HEK293 (cell line): ENCODE measurements around the gene ADAMTS17.

ENCODE experiments used
- REPIN1 ChIP-seq: fragments of 450-650 bp; formaldehyde crosslinking; IDR thresholded peaks from 2 replicates; pipeline ENCODE4 v1.5.1; 2017; ENCODE audit warnings: missing biosample characterization, missing genetic modification characterization, low read depth
- REST ChIP-seq: fragments of 450-650 bp; formaldehyde crosslinking; IDR thresholded peaks from 2 replicates; pipeline ENCODE4 v1.5.1; 2016; ENCODE audit warnings: missing biosample characterization, missing genetic modification characterization
- SP2 ChIP-seq: fragments of 450-650 bp; formaldehyde crosslinking; IDR thresholded peaks from 2 replicates; pipeline ENCODE4 v1.5.1; 2016; ENCODE audit warnings: missing biosample characterization, missing genetic modification characterization
- ZBTB7A ChIP-seq: fragments of 450-650 bp; formaldehyde crosslinking; IDR thresholded peaks from 2 replicates; pipeline ENCODE4 v1.5.1; 2016; ENCODE audit warnings: low read depth, missing biosample characterization, missing genetic modification characterization
- ZNF350 ChIP-seq: fragments of 450-650 bp; formaldehyde crosslinking; IDR thresholded peaks from 2 replicates; pipeline ENCODE4 v1.5.0; 2017; ENCODE audit warnings: missing biosample characterization, mild to moderate bottlenecking, missing genetic modification characterization
- ZNF664 ChIP-seq: fragments of 450-650 bp; formaldehyde crosslinking; IDR thresholded peaks from 2 replicates; pipeline ENCODE4 v1.5.1; 2016; ENCODE audit warnings: missing biosample characterization, missing genetic modification characterization
- ZNF785 ChIP-seq: fragments of 450-650 bp; formaldehyde crosslinking; IDR thresholded peaks from 2 replicates; pipeline ENCODE4 v1.5.1; 2016; ENCODE audit warnings: missing biosample characterization, missing genetic modification characterization
- TF ChIP-seq, protein P1 (sequence below): fragments of 450-650 bp; formaldehyde crosslinking; IDR thresholded peaks from 2 replicates; pipeline ENCODE4 v1.5.1; 2016; ENCODE audit warnings: missing biosample characterization, missing genetic modification characterization

GRCh38 chr15:100097342-100098127, 244.2 kb downstream of the ADAMTS17 start:
- TF ChIP-seq REST (tag by site-specific recombination) = no peak
- no peak for TF ChIP-seq ZNF350 (tag by site-specific recombination)
- no peak for TF ChIP-seq ZBTB7A (tag by site-specific recombination)
- no peak for TF ChIP-seq ZNF664
- TF ChIP-seq REPIN1 (tag by site-specific recombination) = no peak
- no peak for TF ChIP-seq SP2 (tag by site-specific recombination)
- TF ChIP-seq, protein P1, sequence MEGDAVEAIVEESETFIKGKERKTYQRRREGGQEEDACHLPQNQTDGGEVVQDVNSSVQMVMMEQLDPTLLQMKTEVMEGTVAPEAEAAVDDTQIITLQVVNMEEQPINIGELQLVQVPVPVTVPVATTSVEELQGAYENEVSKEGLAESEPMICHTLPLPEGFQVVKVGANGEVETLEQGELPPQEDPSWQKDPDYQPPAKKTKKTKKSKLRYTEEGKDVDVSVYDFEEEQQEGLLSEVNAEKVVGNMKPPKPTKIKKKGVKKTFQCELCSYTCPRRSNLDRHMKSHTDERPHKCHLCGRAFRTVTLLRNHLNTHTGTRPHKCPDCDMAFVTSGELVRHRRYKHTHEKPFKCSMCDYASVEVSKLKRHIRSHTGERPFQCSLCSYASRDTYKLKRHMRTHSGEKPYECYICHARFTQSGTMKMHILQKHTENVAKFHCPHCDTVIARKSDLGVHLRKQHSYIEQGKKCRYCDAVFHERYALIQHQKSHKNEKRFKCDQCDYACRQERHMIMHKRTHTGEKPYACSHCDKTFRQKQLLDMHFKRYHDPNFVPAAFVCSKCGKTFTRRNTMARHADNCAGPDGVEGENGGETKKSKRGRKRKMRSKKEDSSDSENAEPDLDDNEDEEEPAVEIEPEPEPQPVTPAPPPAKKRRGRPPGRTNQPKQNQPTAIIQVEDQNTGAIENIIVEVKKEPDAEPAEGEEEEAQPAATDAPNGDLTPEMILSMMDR (tag by site-specific recombination) = no peak
- no peak for TF ChIP-seq ZNF785 (tag by site-specific recombination)
